GM18861 (cell line): ENCODE results near the gene ABCC1.
"Not testable (repeated sequence)": the region's sequence is repeated elsewhere in the genome, so short reads cannot be mapped to it uniquely, and the experiment has no call there.

Source experiments
- ATAC-seq: cut with Tn5 transposase; IDR thresholded peaks from one replicate; pipeline ENCODE4 v1.9.1; 2021; ENCODE audit not compliant: unreplicated experiment

The ABCC1 gene

GRCh38 chr16:16148755-16149154, 199.3 kb downstream of the ABCC1 start:
- ATAC-seq, result no peak

- ATAC-seq, result no peak
Measured at GRCh38 chr16:16149710-16150116, 200.3 kb downstream of the ABCC1 start.

DNA sequence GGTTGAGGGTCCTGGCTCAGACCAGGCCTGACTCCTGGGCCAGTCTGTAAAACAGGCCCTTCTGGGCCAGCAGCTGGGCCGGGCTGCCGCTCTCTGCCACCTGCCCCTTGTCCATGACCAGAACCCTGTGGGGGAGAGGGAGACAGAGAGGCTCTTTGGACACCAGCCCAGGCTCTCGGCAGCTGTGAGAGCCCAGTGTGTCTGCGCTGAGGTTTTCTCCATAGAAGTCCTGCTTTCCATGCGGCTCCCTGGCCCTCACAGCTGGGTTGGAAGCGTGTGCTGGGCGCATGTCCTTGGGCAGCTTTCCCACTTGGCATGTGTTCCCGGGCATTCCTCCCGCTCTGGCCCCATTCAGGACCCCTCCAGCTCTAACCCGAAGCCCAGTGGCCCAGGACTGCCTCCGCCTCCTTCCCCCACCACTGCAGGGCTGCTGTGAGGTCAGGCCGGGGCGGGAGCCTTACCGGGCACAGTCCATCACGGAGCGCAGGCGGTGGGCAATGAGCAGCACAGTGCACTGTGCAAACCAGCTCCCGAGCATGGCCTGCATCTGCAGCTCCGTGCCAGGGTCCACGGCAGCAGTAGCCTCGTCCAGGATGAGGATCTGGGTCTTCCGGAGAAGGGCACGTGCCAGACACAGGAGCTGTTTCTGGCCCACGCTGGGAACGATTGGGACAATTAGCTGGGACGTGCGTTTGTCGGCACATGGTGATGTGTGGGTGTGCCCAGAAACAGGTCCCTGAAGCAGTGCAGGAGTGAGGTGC, 200.9 kb downstream of the ABCC1 start:
- no peak for ATAC-seq

GRCh38 chr16:16150878-16151152, 201.4 kb downstream of the ABCC1 start:
- ATAC-seq, result no peak

DNA sequence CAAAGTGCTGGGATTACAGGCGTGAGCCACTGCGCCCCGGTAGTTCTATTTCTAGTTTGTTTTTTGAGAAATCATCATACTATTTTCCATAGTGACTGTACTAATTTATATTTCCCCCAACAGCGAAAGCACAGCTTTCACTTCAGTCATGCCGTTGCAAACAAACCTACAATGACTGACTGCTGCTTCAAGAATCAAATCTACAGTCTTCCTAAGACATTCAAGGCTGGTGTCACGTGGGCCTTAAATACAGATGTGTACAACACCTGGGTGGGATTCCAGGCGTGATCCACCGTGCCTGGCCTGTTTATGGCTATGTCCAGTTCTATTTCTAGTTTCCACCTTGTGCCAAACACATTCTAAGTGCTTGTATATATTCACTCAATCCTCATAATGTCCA, 201.9 kb downstream of the ABCC1 start:
- ATAC-seq, result no peak

- ATAC-seq, result not testable (repeated sequence)
Measured at GRCh38 chr16:16153000-16153399, 203.6 kb downstream of the ABCC1 start.

GRCh38 chr16:16154281-16154951, 205.0 kb downstream of the ABCC1 start:
- no peak for ATAC-seq

DNA sequence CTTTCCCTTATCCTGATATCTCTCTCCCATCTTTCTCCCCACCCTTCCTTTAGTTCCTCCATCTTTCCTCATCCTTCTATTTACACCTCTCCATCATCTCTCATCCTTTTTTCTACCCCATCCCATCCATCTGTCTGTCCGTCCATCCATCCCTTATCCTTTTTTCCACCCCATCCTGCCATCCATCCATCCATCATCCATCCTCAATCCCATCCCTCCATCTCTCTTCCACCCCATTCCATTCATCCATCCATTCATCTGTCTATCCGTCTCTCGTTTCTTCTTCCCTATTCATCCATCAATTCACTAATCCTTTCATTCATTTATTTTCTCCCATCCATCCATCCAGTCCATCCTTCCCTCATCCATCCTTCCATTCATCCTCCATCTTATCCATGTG, 205.8 kb downstream of the ABCC1 start:
- no peak for ATAC-seq

- no peak for ATAC-seq
Measured at GRCh38 chr16:16157166-16157565, 207.8 kb downstream of the ABCC1 start.

DNA sequence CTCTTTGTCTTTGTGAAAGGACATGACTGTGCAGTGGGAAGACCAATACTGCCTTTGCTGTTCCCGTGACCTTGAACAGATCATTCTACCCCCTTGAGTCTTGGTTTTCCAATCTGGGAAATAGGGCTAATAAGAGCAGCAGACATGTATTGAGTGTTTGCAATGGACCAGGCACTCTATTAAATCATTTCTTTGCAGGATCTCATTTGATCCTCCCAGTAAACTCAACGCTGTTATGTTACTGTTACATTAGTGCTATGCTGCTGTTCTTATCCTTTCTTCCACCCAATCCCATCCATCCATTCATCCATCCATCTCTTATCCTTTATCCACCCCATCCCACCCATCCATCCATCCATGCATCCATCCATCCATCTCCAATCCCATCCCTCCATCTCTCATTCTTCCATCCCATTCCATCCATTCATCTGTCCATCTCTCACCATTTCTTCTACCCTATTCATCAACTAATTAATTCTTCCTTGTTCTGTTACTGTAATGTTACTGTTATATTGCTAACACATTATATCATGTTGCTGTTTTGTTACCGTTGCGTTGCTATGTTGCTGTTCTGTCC, 208.8 kb downstream of the ABCC1 start:
- ATAC-seq, result no peak

DNA sequence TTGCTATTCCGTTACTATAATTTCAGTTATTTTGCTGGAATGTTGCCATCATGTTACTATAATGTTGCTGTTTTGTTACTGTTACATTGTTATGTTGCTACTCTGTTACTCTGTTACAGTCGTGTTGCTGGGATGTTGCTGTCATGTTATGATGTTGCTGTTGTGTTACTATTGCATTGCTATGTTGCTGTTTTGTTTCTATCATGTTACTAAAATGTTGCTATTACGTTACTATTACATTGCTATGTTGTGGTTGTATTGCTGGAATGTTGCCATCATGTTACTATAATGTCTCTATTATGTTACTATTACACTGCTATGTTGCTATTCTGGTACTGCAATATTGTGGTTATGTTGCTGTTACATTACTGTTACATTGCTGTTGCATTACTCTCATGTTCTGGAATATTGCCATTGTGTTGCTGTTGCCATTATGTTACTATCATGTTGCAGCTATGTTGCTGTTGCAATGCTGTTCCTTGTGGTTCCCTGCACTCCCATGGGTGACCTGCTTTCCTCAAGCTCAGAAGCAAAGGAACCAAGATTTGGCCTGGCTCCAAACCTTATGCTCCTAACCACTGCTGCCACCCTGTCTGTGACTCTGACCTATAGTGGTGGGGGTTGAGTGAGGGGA, 209.4 kb downstream of the ABCC1 start:
- ATAC-seq, result no peak

GRCh38 chr16:16159662-16160061, 210.2 kb downstream of the ABCC1 start:
- ATAC-seq, result no peak

- ATAC-seq, result no peak
Measured at GRCh38 chr16:16161319-16161718, 211.9 kb downstream of the ABCC1 start.

DNA sequence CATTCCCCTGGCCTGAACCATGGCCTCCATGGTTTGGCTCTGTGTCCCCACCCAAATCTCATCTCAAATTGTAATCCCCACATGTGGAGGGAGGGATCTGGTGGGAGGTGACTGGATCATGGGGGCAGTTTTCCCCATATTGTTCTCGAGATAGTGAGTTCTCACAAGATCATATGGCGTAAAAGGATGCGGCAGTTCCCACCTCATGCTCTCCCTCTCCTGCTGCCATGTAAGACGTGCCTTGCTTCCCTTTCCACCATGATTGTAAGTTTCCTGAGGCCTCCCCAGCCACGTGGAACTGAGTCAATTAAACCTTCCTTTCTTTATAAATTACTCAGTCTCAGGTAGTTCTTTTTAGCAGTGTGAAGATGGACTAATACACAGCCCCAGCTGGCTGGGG, 212.4 kb downstream of the ABCC1 start:
- ATAC-seq, result not testable (repeated sequence)

DNA sequence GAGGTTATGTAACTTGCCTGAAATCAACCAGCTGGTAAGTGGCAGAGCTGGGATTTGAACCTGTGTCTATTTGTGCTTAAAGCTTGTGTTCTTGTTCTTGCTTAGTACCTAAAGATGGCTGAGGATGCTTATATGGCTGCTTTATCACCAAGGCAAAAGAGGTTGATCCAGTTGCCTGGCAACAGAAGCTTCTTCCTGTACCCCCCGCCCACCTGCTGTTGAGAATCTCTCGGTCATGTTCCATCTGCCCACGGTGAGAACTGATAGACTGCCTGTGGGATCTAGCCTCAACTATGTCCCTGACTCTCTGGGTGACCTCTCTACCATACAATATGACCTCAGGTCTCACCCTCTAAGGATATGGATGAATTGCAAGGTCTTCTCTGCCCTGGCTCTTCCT, 213.2 kb downstream of the ABCC1 start:
- no peak for ATAC-seq

DNA sequence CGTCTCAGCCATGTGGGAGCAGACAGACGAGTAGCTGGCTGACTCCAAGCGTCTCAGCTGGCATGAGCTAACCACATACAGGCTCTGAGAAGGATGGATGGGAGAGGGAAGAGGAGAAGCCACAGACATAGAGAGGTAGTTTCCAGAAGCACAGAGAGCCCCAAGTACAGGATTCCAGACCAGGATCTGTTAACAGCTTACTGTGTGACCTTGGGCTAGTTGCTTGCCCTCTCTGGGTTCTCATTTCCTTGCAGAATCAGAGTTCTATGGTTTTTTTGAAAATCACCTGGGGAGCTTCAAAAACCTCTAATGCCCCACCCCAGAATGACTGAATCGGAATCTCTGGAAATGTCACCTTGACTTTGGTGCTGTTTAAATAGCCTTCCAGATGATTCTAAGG, 213.7 kb downstream of the ABCC1 start:
- ATAC-seq, result no peak

- ATAC-seq, result no peak
Measured at GRCh38 chr16:16163571-16163970, 214.2 kb downstream of the ABCC1 start.

GRCh38 chr16:16164243-16164642, 214.8 kb downstream of the ABCC1 start:
- no peak for ATAC-seq

DNA sequence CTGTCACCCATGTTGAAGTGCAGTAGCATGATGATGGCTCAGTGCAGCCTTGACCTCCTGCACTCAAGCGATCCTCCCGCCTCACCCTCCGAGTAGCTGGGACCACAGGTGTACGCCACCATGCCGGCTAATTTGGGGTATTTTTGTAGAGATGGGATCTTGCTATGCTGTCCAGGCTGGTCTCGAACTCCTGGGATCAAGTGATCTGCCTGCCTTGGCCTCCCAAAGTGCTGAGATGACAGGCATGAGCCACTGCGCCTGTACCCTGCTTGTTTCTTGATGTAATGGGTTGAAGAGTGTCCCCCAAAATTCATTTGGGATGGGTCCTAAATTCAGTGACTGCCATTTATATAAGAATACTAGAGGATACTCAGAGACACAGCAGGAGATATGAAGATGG, 216.7 kb downstream of the ABCC1 start:
- no peak for ATAC-seq

DNA sequence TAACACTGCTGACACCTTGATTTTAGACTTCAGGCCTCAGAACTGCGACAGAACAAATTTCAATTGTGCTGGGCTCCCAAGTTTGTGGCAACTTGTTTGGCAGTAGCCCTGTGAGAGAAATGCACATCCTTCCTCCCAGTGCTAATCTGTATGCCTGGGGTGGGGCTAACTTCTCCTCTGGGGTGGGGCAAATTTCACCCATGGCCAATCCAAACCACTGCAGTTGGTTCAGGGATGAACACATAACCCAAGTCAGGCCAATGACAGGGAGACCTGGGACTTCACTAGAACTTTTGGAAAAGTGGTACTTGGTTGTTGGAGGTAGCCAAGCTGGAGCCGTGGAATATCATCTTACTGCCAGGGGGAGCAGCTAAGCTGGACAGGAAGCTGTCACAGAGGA, 217.5 kb downstream of the ABCC1 start:
- no peak for ATAC-seq

DNA sequence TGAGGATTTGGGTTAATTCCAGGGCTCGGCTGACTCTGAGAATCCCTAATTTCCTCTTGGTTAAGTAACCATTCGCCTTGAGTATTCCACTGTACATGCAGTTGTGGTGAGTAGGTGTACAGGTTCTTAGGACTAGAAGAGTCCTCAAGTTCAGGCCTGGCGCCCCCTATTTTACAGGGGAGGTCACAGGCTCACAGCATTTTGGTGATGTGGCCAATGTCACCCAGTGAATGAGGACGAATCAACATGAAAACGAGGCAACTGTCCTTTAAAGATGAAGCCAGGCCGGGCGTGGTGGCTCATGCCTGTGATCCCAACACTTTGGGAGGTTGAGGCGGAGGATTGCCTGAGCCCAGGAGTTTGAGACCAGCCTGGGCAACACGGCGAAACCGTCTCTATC, 218.5 kb downstream of the ABCC1 start:
- no peak for ATAC-seq

DNA sequence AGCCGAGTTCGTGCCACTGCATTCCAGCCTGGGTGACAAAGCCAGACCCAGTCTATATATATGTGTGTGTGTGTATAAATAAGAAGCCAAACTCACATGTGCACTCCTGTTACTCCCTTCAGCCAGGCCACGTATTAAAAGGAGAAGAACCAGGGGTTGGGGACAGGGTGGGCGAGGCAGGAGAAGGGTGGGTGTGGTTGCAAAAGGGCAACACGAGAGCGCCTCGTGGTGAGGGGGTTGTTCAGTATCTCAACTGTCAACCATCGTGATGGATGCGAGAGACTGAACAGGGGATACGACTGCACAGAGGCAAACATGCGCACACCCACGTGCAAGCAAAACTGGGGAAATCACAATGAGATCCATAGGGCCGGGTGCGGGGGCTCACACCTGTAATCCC, 219.0 kb downstream of the ABCC1 start:
- ATAC-seq, result no peak
